GM03348 (cell line): ENCODE data around the gene GPR21.

ENCODE experiments used
- DNase-seq: peaks from one replicate; pipeline ENCODE4 v3.0.0; 2012; ENCODE audit warnings: low spot score

GPR21 gene

DNA sequence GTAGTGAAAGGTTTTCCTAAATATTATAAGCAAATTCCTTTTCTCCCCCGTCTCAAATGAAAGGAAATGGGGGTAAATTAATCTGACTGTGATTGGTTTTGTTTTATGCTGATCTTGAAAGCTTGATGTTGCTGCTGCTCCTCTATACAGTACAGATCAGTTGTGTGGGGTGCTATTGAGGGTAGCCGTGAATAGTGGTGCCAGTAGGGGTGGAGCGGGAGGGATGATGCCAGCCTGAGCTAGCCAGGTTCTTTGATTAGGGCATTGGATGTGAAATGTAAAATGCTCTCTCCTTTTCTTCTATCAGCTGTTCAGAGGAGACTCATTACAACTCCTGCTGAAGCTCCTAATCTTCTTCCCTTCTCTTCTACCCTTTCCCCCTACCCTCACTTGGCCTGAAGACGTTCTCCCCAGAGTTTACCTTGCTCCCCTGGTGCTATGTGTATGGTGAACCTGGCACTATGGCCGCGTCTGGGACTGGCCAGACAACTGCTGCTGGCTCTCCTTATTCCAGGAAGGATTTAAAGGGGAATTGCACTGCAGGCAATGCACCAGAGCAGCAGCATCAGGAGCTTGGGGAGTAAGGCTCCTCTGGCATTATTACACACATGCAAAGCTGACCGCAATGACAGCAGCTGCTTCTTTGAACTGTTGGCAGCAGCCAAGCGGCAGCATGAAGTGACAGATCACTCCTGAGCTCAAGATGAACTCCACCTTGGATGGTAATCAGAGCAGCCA lies 566 bp downstream of the GPR21 start:
- no peak for DNase-seq

GRCh38 chr9:123034881-123035510 lies 1.5 kb downstream of the GPR21 start:
- no peak for DNase-seq

DNA sequence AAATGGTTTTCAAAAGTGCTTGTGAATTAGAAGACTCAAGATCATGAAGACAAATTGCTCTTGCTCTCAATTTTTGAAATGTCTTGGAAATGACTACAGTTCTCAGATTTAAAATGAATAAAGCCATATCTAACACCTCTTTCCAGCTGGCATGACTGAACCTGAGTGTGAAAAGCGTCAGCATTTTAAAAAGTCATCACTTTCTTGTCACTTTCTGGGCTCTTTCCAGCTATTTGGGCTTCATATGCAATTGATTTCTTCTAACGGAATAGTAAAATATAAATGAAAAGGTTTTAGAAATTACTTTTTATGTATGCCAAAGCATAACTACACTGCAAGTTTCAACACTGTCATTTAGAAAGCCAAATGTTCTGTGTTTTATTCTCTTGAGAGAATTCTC lies 2.3 kb downstream of the GPR21 start:
- no peak for DNase-seq

DNA sequence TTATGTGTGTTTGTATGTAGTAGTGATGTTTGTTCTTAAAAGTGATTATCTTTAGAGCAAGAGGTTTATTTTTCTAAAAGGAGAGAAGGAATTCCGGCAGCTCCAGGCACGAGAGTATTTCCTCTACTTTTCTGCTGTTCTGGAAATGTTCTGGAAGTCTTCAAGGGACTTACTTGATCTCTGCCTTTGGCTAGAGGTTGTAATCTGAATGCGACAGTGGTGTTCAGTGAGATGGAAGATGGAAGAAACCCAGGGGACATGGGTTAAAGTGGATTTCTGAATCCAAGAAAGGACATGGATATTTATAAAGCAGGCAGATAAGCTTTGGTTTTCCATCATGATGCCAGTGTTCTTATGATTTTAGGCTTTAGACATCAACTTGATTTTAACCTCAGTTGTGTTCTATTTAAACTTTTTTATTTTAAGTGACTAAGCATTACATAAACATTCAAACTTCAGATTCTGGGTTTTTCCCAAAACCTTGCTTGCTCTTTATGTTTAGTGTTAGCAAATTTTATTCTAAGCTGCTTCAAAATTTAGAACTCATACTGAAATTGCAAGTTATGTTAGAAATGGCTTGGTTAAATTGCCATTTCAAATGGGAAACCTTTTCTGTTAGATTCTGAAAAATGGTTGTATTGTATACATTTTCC lies 3.6 kb downstream of the GPR21 start:
- no peak for DNase-seq

DNA sequence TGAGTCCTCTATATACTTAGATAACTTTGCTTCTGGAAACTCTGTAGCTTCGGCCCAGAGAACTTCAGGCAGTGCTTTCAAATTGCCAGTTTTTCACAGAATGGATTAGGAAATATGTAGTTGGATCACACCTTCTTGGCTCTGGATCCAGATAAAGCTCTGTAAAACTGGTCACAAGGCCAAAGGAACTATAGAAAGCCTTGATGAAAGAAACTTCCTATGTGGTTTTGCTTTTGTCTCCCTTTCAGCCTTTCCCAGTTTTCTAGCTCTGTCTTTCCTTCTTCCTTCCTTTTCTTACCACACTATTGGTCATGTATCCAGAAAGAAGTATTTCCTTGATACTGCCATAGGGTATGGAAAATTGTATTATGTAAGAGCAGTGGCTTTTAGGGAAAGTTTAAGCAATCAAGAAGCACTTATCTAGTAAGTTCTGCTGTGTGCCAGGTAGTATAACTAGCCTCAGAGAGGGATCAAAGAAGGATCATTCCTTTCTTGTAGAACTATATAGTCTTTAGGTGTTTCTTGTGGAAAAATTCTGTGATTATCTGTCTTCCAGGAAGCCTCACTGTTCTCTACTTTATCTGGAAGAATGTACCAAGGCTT lies 6.3 kb downstream of the GPR21 start:
- DNase-seq: no peak

DNA sequence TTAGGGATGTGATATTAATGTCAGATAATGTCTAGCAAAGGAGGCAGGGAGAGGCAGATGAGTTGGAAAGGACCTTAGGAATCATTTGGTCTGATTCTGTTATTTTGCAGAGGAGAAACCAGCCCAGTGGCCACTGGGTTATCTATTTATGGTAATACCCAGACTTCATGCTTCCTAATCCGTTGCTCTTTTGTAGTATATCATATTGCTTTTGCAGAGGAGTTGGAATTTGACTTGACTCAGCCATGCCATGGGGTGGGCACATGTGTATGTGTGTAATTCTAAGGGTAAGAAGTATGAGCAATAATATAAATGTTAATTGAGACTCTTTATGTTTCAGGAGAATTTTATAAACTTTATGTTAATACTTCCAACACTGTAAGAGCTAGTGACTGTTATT lies 7.3 kb downstream of the GPR21 start:
- no peak for DNase-seq

- DNase-seq: no peak
Observed at GRCh38 chr9:123041489-123041888, 8.0 kb downstream of the GPR21 start.

DNA sequence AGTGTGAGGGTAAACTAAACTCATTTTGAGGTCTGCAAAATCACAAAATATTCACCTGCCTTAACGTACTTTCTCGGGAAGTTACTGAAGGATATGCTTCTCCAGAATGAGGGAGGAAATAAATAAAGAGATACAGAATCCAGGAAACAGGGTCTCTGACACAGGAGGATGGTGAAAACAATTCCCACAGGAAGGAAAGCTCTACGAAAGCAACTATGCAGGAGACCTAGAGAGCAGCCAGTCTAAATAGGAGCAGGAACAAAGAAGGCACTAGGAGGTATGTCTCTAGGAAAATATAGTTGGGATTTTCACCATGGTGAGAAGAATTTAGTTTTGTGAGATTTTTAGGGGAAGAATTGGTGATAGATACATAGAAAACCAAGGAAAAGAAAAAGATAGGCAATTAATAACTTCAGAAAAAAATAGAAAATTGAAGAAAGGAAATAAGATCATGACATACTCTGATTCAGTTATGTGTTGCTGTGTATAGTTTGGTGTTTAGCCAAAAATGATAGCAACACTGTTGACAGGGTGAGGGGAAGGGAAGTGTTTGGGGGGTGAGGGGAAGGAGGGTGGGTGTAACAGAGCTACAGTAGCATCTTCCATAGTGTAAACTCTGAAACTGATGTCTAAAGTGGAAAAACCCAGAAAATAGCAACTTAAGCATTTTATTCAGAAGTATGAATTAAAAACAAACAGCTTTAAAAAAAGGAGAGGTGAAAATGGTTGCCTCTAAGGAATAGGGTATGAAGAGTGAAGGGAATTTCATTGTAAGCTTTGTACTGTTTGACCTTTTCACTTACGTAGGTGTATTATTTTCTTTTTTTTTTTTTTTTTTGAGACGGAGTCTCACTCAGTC lies 9.8 kb downstream of the GPR21 start:
- DNase-seq: no peak

- DNase-seq: peak; percentile 62
Observed at GRCh38 chr9:123044586-123044985, 11.1 kb downstream of the GPR21 start.

DNA sequence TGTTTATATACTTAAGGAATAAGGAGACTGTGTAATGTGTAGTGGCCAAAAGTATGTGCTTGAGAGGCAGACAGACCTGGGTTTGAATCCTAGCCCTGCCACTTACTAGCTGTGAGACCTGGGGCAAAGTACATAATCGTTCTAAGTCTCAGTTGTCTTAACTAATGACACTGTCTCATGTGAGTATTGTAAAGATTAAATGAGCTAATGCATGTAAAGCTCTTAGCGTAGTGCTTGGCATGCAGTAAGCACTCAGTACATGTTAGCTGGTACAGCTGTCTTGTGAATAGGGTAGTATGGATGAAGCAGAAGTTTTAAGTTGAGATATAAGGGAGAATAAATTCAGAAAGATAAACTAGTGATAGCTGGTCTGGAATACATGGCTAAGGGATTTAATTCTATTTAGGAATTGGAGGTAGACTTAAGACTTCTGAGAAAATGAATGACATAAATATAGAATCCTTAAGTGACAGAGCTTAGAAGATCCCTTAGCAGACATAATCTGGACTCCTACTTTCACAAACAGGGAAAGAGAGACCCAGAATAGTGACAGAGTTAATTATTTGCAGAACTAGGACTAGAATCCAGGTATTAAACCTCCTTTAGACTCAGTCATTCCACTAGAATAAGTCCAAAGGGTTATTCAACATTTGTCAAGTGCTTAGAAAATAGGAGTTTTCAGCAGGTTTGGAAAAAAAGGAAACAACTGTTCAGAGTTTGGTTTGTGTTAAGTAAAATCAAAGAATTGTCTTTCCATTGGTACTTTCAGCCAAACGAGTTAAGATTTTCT lies 13.1 kb downstream of the GPR21 start:
- no peak for DNase-seq

DNA sequence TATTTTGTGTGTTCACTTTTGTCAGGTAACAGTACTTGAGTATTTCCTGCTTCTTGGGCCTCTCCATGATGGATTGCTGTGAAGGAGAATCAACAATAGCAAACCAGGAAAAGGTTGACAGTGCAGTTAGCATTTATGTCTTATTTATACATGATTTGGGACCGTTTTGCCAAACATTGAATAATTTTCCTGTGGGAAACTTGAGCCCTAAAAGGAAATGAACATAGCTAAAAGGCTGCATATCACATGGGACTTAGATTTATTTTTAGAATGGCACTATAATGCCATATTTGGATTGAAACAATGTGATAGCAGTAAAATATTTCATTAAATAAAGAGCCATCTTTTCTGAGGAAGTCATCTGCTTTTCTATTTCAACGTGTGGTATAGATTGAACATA lies 15.3 kb downstream of the GPR21 start:
- peak; percentile 24 for DNase-seq

DNA sequence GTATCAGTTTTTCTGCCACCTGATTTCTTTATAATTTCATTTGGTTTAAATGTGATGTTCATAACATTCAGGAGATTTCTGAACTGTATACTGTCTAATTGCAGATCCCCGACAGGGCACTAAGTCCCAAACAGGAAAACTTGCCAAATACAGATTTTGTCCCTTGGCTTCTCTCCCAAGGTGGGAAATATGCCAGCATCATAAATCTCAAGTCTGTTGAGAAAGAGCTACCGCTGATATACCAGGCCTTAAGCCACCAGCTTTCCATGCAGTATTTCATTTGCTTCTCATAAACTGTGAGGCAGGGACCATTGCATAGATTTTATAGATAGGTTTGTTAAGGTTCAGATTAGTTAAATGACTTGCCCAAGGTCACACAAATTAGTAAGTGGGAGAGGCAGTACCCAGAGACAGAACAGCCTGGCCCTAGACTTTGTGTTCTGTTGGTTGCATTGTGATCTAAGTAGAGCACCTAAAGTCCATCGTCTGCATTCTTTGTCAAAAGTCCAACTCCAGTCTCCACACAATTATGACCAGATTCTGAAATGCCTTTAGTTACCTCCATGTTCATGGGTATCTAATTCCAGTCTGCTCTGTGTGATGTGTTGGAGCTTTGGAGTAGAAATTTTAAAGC lies 16.2 kb downstream of the GPR21 start:
- peak; percentile 26 for DNase-seq

- DNase-seq: no peak
Observed at GRCh38 chr9:123053046-123053445, 19.6 kb downstream of the GPR21 start.

- no peak for DNase-seq
Observed at GRCh38 chr9:123053711-123054110, 20.2 kb downstream of the GPR21 start.

DNA sequence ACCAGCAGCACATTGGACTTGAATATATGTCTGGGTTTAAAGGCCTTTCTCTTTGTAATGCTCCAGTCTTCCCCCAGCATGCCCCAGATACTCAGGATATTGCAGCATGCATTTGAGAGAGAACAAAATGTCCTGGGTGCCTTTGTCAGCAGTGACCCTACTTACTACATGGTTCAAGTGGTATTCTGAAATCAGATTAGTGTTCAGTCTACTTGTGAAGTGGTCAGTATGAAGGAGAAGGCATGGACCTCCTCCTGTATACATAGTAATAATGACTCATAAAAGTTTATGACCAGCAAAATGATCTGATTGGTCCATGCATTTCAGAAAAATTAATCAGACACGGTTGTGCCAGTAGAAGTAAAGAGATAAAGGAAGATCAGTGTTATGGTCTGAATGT lies 25.4 kb downstream of the GPR21 start:
- no peak for DNase-seq

DNA sequence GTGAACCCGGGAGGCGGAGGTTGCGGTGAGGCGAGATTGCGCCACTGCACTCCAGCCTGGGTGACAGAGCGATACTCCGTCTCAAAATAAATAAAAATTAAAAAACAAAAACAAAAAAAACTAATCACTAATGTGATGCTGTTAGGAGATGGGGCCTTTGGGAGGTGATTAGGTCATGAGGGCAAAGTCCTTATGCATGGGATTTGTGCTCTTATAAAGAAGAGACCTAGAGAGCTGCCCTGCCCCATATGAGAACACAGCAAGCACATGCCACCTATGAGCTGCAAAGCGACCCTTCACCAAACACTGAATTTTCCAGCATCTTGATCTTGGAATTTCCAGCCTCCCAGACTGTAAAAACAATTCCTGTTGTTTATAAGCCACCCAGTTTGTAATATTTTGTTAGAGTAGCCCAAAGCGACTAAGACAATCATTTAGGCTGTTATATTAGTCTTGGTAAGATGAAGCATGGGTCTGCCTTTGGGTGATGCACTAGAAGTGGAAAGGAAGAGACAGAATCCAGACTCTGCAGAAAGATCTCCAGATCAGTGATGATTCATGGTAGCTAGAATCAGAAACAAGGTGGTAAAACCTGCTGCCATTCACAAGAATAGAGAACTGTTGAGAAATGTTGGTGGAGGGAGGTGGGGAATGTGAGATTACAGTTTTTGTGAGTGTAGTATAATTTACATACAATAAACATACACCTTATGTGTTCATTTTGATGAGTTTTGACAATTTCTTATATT lies 26.2 kb downstream of the GPR21 start:
- DNase-seq: no peak

- DNase-seq: no peak
Observed at GRCh38 chr9:123061216-123061615, 27.7 kb downstream of the GPR21 start.

GRCh38 chr9:123062351-123063176 lies 29.1 kb downstream of the GPR21 start:
- peak; percentile 35 for DNase-seq

DNA sequence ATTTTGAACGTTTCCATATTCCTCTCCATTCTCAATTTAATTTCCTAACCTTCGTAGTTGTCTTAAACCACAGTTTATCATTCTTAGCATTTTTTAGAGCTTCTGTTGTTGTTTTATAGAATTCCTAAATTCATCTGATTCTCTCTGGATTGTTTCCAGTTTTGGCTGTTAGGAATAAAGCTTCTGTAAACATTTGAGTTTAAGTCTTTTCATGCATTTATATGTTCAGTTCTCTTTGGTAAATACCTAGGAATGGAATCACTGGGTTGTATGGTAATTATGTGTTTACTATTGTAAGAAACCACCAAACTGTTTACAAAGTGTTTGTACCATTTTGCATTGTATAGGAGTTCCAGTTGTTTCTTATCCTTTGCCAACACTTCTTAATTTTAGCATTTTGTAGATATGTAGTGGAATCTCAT lies 29.7 kb downstream of the GPR21 start:
- peak; percentile 51 for DNase-seq
